SK-N-SH treated with all-trans-retinoic acid at 6 μM for 48 hours (cell line): Measurements from ENCODE around the gene HELZ.

Source experiments
- ARNTL ChIP-seq: fragments of 450-650 bp; formaldehyde crosslinking; IDR thresholded peaks from 2 replicates; pipeline ENCODE4 v1.5.0; 2020; ENCODE audit warnings: low read depth, mild to moderate bottlenecking, moderate library complexity, borderline replicate concordance
- CREB5 ChIP-seq: fragments of 250-450 bp; sonication (Bioruptor Pico); IDR thresholded peaks from 2 replicates; pipeline ENCODE4 v1.5.1; 2020; ENCODE audit warnings: low read depth, mild to moderate bottlenecking, moderate library complexity
- POU6F1 ChIP-seq: fragments of 250-450 bp; sonication (Bioruptor Pico); IDR thresholded peaks from 2 replicates; pipeline ENCODE4 v1.8.0; 2021; ENCODE audit warnings: low read depth, mild to moderate bottlenecking, moderate library complexity, borderline replicate concordance
- PPARA ChIP-seq: fragments of 250-450 bp; sonication (Bioruptor Pico); IDR thresholded peaks from 2 replicates; pipeline ENCODE4 v1.5.0; 2020; ENCODE audit warnings: mild to moderate bottlenecking, borderline replicate concordance
- RARB ChIP-seq: fragments of 250-450 bp; sonication (Bioruptor Pico); IDR thresholded peaks from 2 replicates; pipeline ENCODE4 v1.8.0; 2021; ENCODE audit warnings: mild to moderate bottlenecking, moderate library complexity
- ZNF70 ChIP-seq: fragments of 450-650 bp; formaldehyde crosslinking; IDR thresholded peaks from 2 replicates; pipeline ENCODE4 v1.5.0; 2020; ENCODE audit warnings: mild to moderate bottlenecking, moderate library complexity
- ZNF8 ChIP-seq: fragments of 450-650 bp; formaldehyde crosslinking; IDR thresholded peaks from 2 replicates; pipeline ENCODE4 v1.5.0; 2020; ENCODE audit warnings: mild to moderate bottlenecking, moderate library complexity

- TF ChIP-seq PPARA (CRISPR knock-in tag): no peak
- TF ChIP-seq ZNF70 (CRISPR knock-in tag): no peak
- no peak for TF ChIP-seq ZNF8 (CRISPR knock-in tag)
- TF ChIP-seq CREB5 (CRISPR knock-in tag): no peak
- no peak for TF ChIP-seq RARB
- TF ChIP-seq ARNTL (CRISPR knock-in tag): no peak
- TF ChIP-seq POU6F1 (CRISPR knock-in tag): no peak
Measured at GRCh38 chr17:67164302-67164701, 80.7 kb downstream of the HELZ start.
